HG03354 (cell line): Measurements from ENCODE around the gene ATP2C2.
"Not testable (repeated sequence)": the region's sequence is repeated elsewhere in the genome, so short reads cannot be mapped to it uniquely, and the experiment has no call there.

Source experiments
- ATAC-seq: cut with Tn5 transposase; IDR thresholded peaks from one replicate; pipeline ENCODE4 v1.9.1; 2021; ENCODE audit warnings: mild to moderate bottlenecking; ENCODE audit not compliant: unreplicated experiment, poor library complexity, severe bottlenecking

The ATP2C2 gene

DNA sequence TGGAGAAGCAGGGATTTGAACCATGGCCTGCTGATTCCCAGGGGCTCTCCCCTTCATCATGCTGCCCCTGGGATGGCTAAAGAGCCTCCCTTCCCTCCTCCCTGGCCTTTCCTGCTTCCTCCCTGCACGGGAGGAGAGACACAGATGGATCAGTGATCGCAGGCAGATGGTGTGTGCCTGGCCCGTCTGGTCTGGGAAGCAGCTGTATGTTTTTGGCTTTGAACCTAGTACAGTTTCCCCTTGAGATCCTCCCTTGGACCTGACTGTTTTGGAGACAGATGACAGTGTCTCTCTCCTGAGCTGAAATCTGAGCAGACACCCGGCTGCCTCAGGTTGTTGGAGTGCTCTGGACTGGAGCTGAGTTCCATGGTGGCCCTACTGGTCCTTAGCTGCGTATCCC lies 29.0 kb upstream of the ATP2C2 start:
- ATAC-seq = no peak

DNA sequence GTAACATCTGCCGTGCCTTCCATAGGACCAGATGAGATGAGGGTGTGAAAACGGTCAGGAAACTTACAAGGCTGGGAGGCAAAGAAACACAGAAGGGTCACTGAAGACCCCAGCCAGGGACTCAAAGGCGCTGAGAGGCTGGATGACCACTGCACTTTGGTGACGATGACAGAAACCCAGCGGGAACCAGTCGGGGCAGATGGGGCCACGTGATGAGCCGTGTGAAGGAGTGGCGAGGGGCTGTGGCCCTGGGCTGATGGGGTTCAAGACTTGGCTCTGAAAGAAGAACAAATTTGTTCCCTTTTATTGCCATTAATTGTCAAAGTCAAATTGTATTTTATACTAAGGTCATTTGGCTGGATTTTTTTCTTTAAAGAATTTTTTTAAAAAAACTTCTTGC lies 28.6 kb upstream of the ATP2C2 start:
- no peak for ATAC-seq

DNA sequence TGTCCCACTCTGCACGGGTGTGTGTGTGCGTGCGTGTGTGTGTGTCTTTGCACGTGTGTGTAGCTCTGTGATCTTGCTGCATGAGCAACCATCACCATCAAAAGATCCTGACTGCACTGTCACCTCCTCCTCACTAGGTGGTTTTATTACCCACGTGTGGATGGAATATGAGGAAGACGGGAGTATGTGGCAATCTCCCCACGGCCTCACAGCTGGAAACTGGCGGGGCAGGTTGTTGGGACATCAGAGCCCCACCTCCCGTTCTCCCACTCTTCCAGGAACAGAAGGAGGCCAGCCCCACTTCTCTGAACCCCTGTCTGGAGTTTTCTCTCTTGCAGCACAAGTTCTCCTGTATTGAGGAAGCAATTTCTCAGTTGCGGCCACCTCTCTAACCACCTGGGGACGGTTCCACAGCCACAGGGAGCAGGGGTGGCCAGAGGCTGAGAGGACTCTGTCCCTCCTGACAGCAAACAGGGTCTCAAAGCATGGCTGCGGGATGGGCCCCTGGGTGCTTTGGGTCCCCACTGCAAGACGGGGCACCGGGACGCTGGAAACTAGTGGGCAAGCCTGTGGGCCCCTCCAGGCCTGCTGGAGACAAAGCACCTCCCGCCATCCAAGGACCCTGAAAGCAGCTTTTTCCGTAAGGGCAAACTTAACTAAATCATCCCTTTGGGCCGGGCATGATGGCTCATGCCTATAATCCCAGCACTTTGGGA lies 27.9 kb upstream of the ATP2C2 start:
- no peak for ATAC-seq

DNA sequence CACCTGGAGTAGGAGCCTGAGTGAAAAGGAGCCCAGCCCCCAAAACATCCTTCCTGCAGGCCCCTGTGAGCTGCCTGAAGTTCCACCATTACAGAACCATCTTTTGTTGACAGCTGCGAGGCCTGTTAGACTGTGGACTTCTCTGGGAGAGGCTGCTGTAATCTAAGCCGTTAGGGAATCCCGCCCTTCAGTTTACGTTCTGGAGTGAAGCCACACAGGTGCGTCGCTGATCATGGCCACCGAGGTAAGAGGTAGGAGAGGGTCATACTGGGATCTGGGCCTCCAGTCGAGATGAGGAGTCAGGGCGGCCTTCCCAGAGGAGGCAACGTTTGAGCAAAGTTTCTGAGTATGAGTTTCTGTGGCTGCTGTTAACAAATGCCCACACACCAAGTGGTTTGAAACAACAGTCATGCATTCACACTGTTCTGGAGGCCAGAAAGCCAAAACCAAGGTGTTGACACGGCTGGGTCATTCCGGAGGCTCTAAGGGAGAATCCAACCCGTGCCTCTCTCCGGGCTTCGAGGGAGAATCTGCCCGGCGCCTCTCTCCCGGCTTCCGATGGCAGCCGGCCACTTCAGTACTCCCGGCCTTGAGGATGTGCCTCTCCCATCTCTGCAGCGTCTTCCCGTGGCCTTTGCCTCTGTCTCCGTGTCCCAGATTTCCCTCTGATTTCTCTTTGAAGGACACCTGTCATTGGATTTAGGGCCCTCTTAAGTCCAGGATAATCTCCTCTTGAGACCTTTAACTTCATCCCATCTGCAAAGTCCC lies 26.6 kb upstream of the ATP2C2 start:
- no peak for ATAC-seq

DNA sequence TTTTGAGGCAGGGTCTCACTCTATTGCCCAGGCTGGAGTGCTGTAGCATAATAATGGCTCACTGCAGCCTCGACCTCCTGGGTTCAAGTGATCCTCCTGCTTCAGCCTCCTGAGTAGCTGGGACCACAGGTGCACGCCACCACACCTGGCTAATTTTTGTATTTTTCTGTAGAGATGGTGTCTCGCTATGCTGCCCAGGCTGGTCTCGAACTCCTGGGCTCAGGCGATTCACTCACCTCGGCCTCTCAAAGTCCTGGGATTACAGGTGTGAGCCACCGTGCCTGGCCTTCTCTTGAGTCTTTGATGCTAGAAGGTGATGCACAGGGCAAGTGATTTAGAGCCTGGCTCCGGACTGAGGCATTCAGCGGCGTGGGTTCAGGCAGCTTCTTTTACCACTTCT lies 24.5 kb upstream of the ATP2C2 start:
- ATAC-seq = not testable (repeated sequence)

DNA sequence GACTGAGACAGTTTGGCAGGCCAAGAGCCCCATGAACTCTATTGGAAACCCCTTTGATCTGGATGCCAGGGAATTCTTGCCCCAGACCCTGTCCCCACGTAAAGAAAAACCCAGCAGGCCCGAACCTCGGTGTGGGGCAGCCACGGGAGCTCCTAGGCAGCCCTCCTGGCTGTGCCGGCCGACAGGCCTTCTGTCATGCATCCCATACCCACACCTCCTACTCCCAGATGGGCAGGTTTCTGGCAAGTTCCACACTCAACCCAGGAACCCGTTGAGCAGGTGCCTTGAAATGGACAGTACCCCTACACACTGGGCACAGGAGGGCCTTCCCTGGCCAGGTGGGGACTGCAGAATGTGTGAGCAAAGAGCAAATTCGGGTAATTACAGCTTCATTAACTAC lies 23.6 kb upstream of the ATP2C2 start:
- no peak for ATAC-seq

DNA sequence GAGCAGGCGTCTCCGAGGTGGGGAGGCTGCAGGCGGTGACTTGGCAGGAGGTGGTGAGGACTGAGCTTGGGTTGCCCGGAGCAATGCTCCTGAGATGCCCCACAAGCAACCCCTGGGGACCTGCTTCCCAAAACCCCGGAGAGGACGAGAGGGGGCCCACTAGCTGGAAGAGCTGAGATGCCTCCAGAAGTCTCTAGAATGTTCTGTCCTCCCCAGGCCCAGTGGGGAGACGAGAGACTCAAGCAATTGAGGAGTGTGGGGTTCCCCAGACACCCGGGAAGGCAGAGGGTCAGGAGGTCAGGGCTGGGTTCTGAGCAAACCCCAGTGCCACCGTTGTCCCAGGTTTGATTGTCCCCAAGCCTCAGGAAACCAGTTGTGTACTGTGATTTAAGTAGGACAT lies 21.2 kb upstream of the ATP2C2 start:
- ATAC-seq = no peak

DNA sequence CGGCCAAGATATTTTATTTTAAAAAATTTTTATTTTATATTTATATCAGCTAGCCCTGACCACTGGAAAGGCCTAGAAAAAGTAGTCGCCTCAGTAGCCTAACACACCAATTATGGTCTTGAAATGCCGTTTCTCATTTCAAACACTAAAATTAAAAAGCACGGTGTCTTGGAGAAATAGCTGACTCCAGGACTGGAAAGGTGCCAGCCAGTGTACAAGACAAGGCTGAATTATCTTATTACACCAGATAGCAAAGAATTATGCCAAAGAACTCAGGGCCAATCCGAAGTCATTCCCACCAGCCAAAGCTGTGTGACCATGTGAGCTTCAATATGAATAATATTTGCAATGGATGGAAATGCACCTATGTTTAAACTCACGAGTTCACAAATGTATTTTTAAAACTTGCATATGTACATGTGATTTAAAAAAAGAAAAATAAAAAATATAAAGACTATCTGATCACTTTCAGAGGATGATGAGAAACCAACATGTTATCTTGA lies 19.9 kb upstream of the ATP2C2 start:
- no peak for ATAC-seq

DNA sequence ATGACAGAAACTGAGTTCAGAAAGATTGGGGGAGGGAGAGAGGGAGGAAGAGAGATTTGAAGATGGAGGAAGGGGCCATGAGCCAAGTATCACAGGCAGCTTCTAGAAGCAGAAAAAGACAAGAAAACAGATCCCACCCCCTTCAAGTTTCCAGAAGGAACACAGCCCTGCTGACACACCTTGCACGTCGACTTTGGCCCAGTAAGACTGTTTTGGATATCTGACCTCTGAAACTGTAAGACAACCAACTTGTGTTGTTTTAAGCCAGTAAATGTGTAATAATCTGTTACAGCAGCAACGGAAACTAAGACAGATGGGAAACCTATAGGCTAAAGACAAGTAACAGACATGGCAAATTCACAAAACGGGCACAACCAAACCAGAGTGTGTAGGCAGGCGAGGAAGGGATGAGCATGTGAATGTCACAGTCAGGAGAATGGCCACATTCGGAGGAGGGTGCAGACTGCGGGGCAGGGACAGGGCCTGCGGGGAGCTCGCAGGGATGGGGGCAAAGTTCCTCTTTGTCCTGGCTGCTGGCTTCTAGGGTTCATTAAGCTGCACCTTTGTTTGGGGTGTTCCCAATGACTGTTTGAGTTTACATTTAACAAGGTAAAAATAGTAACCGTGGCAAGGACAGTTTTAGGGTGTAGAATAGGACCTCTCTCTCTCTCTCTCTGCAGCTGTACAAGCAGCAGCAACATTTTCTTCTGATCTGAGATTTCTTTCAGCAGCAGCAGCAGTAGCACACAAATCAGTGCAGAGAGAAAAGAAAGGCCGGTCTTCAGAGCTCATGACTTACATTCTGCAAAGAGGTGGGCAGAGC lies 18.3 kb upstream of the ATP2C2 start:
- no peak for ATAC-seq

DNA sequence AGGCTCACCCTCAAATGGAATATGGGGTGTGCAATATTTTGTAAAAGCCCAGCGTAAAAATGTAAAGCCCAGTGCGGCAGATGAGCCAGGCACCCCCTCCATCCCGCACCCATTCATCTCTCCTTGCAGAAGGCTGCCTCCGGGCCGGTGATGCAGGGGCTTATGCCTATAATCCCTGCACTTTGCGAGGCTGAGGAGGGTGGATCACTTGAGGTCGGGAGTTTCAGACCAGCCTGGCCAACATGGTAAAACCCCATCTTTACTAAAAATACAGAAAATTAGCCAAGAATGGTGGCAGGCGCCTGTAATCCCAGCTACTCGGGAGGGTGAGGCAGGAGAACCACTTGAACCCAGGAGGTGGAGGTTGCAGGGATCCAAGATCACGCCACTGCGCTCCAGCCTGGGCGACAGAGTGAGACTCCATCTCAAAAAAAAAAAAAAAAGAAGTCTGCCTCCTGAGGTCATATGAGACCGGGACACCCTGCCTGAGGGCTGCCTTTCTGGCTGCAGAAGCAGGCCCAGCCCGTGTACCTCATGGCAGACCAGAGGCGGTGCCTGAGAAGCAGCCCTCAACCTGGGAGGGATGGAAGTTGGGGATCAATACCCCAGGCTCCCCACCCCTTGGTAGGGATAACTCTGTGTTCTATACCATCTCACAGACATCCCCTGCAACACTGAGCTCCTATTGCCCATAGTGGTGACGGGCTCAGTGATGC lies 17.5 kb upstream of the ATP2C2 start:
- no peak for ATAC-seq

DNA sequence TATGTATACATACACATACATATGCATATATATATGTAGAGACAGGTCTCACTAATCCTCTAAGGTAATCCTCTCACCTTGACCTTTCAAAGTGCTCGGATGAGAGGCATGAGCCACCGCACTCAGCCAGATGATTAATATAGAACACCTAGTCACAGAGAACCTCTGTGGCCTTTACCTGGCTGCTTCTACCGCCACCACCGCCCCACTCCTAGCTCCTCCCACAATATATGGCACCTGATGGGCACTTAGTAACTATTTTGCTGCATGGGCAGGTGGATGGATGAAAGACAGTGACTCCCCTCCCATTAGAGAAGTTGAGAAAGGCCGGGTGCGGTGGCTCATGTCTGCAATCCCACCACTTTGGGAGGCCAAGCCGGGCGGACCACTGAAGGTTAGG lies 16.7 kb upstream of the ATP2C2 start:
- no peak for ATAC-seq

DNA sequence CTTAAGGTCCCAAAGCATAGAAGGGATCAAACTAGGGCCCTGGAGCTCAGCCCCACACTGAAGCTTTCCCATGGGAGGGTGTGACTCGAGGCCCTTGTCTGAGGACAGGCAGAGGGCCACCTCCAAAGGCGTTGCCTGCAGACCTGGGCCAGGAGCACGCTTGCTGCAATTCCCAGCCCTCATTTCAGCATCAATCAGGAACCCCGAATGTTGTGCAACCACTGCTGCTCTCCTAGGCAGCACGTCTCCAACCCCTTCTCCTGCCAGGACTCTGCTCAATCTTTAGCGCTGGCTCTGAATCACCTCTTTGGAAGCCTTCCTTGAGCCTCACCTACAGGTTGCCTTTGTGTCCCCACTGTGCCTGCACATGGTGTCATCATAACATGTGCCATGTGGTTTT lies 14.0 kb upstream of the ATP2C2 start:
- ATAC-seq = no peak

DNA sequence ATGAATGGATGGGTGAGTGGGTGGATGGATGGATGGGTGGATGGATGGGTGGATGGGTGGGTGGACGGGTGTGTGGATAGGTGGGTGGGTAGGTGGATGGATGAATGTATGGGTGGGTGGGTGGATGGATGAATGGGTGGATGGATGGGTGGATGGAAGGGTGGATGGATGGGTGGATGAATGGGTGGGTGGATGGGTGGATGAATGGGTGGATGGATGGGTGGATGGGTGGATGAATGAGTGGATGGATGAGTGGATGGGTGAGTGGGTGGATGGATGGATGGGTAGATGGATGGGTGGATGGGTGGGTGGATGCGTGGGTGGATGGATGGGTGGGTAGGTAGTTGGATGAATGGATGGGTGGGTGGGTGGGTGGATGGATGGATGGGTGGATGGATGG lies 13.2 kb upstream of the ATP2C2 start:
- no peak for ATAC-seq

DNA sequence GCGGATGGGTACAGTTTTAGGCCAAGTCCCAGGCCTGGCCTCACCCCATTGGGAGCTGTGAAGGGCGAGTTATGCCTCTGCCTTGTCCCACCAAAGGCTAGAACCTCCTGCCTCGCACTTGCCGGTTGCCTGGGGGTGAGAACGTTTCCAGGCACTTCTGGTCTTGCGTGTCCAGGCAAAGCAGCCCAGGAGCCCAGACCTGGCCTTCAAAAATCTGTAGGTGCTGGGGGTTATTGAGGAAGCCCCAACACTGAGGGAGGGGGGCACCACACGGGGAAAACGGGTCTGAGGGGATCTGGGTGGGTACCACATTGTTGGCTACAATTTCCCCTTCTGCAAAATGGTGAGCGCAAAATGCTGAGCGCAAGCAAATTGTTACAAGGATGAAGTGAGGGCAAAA lies 12.2 kb upstream of the ATP2C2 start:
- no peak for ATAC-seq

DNA sequence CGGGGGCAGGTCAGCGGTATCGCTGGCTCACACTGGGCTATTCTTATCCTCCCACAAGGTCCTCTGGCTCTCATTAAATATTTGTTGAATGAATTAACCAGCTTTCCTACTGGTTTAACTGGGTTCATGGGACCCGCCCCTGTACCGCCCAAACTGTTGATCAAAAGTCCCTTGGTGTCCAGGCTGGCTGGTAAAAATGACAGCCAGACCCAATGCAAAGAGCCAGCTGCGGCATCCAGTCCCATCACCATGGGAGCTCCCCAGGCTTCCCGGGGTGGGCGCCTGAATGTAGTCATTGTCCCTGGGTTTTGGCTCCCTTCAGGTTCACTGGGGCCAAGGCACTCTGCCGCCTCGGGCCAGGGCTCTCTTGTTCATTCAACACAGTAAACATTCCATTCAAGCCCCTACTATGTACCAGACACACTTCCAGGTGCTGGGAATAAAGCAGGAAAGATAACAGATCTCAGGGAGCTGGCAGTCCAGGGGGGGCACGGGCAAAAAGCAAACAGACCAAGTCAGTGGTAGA lies 11.7 kb upstream of the ATP2C2 start:
- no peak for ATAC-seq

DNA sequence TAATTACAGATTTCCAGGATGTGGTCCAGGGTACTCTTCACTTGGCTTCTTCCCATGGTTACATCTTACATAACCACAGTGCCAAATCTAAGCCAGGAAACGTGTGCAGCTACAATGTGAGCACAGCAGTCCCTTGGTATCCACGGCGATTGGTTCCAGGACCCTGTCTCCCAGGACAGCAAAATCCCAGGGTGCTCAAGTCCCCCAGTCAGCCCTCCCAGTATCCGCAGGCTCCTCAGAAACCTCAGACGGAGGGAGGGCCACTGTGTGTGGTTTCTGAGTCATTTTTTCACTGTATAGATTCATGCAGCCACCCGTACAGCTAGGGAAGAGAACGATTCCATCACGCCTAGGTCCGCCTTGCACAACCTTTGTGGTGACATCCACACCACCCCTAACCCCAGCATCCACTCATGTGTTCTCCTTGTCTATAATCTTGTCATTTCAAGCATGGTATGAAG lies 11.1 kb upstream of the ATP2C2 start:
- no peak for ATAC-seq

DNA sequence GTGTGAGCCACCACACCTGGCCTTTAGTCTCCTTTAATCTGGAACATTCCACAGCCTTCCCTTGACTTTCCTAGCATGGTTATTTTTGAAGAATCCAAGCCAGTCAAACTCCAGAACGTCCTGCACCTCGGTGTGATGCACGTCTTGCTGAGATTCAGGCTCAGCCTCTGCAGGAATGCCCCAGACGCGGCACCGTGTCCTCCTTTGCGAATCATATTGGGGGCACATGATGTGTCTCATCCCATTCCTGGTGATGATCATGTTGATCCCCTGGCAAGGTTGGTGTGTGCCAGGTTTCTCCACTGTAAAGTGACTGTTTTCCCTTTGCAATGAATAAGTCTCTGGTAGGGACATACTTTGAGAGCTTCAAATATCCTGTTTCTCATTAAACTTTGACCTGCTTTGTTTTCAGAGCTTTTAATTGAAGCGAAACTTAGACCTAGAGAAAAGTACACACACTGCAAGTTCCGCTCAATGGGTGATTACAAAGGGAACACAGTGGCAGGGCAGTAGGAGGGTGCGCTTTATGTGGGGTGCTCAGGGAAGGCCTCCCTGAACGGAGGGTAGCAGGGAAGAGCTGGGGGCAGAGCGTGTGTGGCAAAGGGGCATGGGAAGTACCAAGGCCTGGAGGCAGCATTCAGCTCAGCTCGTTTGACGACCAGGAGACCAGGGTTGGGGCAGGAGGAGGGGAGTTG lies 9.6 kb upstream of the ATP2C2 start:
- ATAC-seq = no peak

DNA sequence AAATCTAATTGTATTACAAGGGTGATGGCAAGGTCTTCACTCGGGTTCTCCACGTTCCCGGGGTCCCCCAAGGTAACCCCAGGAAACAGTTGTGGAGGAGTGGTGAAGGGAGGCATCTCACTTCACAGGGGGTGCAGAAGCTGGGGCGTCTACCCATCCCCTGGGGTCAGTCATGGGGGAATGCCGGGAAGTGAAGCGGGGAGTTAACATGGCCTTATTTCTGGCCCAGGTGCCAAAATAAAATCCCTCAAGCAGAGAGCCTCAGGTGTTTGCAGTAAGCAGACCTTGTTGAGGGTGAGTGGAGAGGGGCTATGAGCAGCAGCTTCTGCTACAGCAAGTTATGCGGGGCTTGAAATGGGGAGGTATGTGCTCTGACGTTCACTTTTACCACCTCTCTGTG lies 9.0 kb upstream of the ATP2C2 start:
- no peak for ATAC-seq

DNA sequence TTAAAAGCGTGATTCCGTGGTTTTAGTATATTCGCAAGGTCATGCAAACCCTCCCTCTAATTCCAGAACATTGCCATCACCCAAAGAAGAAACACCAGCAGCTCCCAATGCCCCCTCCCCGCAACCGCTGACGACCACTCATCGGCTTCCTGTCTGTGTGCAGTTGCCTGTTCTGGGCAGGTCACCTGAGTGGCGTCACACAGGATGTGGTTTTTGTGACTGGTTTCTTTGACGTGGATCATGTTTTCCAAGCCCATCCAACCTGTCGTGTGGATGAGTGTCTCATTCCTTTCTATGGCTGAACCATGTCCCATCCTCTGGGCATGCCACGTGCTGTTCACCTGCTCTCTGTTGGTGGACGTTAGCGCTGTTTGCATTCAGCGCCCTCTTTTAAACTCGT lies 8.2 kb upstream of the ATP2C2 start:
- ATAC-seq = no peak
